Measurements from ENCODE around the gene ARMCX6.

The ARMCX6 gene

GRCh38 chrX:101617211-101618191 lies at the start of gene ARMCX6:
TSS of gene ARMCX6 (minus strand) at chrX:101618000. CDS start at chrX:101616620, 1,380 bp downstream.
- Histone ChIP-seq H3K9me3 (ENCODE audit: control insufficient read depth, insufficient read depth, low read length) (no peaks in the 10 kb centered on the region), H3K27me3 (ENCODE audit: control insufficient read depth, low read length) (no peaks in the 10 kb centered on the region), H3K4me2 (ENCODE audit: low read length) (peak within 1 kb of the TSS; percentile 61), H3K27ac (ENCODE audit: low read depth, low read length) (peak within 1 kb of the TSS; percentile 28; the same call in 1 of the 2 replicates), H3K9me2 (replicated peaks; ENCODE audit: control insufficient read depth, low read length) (no peaks in the 10 kb centered on the region), H3K4me3 (ENCODE audit: low read length) (peak within 1 kb of the TSS; percentile 78), H3K4me1 (ENCODE audit: control insufficient read depth, low read length) (peaks cover 26% of the 10 kb centered on the region), H4K20me1 (ENCODE audit: control insufficient read depth, insufficient read depth, low read depth, low read length) (no peaks in the 10 kb centered on the region), H3K36me3 (ENCODE audit: control insufficient read depth, low read length) (0 out of 2 replicates have a peak, but pooled peaks cover 3% of the 10 kb centered on the region), H3K79me2 (ENCODE audit: control insufficient read depth, low read length) (peaks cover 8% of the 10 kb centered on the region; the same call in 1 of the 2 replicates), H3F3A (ENCODE audit: control insufficient read depth, insufficient read depth) (no peaks in the 10 kb centered on the region)
- TF ChIP-seq EZH2phosphoT487 (IDR thresholded peaks at IDR 0.05; ENCODE audit: borderline replicate concordance, low read length) (no peak), CTCF (IDR thresholded peaks at IDR 0.05; ENCODE audit: low read depth, low read length, poor library complexity, severe bottlenecking) (peak; percentile 52)

- Histone ChIP-seq H3K4me3 (ENCODE audit: low read length) (peak within 1 kb of the TSS; percentile 71), H3F3A (ENCODE audit: control insufficient read depth, insufficient read depth) (no peaks in the 10 kb centered on the region), H3K4me2 (ENCODE audit: low read length) (peak within 1 kb of the TSS; percentile 80), H3K9me3 (ENCODE audit: control insufficient read depth, insufficient read depth, low read length) (no peaks in the 10 kb centered on the region), H3K36me3 (ENCODE audit: control insufficient read depth, low read length) (no peaks in the 10 kb centered on the region), H3K27ac (ENCODE audit: low read depth, low read length) (no peak within 1 kb of the TSS), H3K27me3 (ENCODE audit: control insufficient read depth, low read length) (no peaks in the 10 kb centered on the region), H4K20me1 (ENCODE audit: control insufficient read depth, insufficient read depth, low read depth, low read length) (no peaks in the 10 kb centered on the region), H3K79me2 (ENCODE audit: control insufficient read depth, low read length) (no peaks in the 10 kb centered on the region), H3K9me2 (replicated peaks; ENCODE audit: control insufficient read depth, low read length) (no peaks in the 10 kb centered on the region), H3K4me1 (ENCODE audit: control insufficient read depth, low read length) (peaks cover 7% of the 10 kb centered on the region)
- TF ChIP-seq EZH2phosphoT487 (IDR thresholded peaks at IDR 0.05; ENCODE audit: borderline replicate concordance, low read length) (no peak), CTCF (IDR thresholded peaks at IDR 0.05; ENCODE audit: low read depth, low read length, poor library complexity, severe bottlenecking) (no peak)
Measured at GRCh38 chrX:101659601-101660063, 41.8 kb upstream of the ARMCX6 start, which contains the start of gene ARMCX2. TSS of gene ARMCX2 (minus strand) at chrX:101659850. CDS start at chrX:101657588, 2,262 bp downstream.

GRCh38 chrX:101658661-101659491 lies 41.1 kb upstream of the ARMCX6 start:
- H3K9me3 ChIP-seq (ENCODE audit: control insufficient read depth, insufficient read depth, low read length): no peaks in the 10 kb centered on the region
- no peak overlapping the region for H3K27ac ChIP-seq (ENCODE audit: low read depth, low read length)
- no peaks in the 10 kb centered on the region for H3F3A ChIP-seq (ENCODE audit: control insufficient read depth, insufficient read depth)
- H3K27me3 ChIP-seq (ENCODE audit: control insufficient read depth, low read length): no peaks in the 10 kb centered on the region
- H3K4me2 ChIP-seq (ENCODE audit: low read length): peak overlapping the region; percentile 80
- H4K20me1 ChIP-seq (ENCODE audit: control insufficient read depth, insufficient read depth, low read depth, low read length): no peaks in the 10 kb centered on the region
- H3K36me3 ChIP-seq (ENCODE audit: control insufficient read depth, low read length): no peaks in the 10 kb centered on the region
- no peaks in the 10 kb centered on the region for H3K79me2 ChIP-seq (ENCODE audit: control insufficient read depth, low read length)
- TF ChIP-seq EZH2phosphoT487 (IDR thresholded peaks at IDR 0.05; ENCODE audit: borderline replicate concordance, low read length) (no peak), CTCF (IDR thresholded peaks at IDR 0.05; ENCODE audit: low read depth, low read length, poor library complexity, severe bottlenecking) (no peak)
- H3K4me1 ChIP-seq (ENCODE audit: control insufficient read depth, low read length): peaks cover 7% of the 10 kb centered on the region
- H3K9me2 ChIP-seq (replicated peaks; ENCODE audit: control insufficient read depth, low read length): no peaks in the 10 kb centered on the region
- peak overlapping the region; percentile 71 for H3K4me3 ChIP-seq (ENCODE audit: low read length)
